Measurements from ENCODE around the gene TTC28. TPM values are rescaled to one million over a fixed set of nuclear protein-coding genes. Genes with fewer than 3 reads are reported as not detected.

The TTC28 gene
- total RNA-seq, 1 experiment from 2014 or later = 0.12 TPM

GRCh38 chr22:28244757-28245156, 434.9 kb downstream of the TTC28 start:
- Histone ChIP-seq H3K79me2 (ENCODE audit: insufficient read depth, low read length) (no peaks in the 10 kb centered on the region), H3K9me2 (ENCODE audit: insufficient read depth) (no peaks in the 10 kb centered on the region), H3K4me1 (ENCODE audit: control insufficient read depth in 1 of 2, insufficient read depth in 2 of 2, low read length in 2 of 2) (no peaks in the 10 kb centered on the region), H3K4me3 (replicated peaks in 1 of 2; ENCODE audit: low read depth in 1 of 2, low read length in 2 of 2) (no peak overlapping the region), H3K9me3 (ENCODE audit: control insufficient read depth in 1 of 2, insufficient read depth in 1 of 2, low read depth in 1 of 2, low read length in 2 of 2) (no peaks in the 10 kb centered on the region), H2AFZ (ENCODE audit: low read depth, low read length, poor library complexity, severe bottlenecking) (no peak overlapping the region), H3K36me3 (ENCODE audit: control insufficient read depth in 1 of 2, insufficient read depth in 2 of 2, low read length in 2 of 2) (no peaks in the 10 kb centered on the region), H4K20me1 (ENCODE audit: insufficient read depth) (no peaks in the 10 kb centered on the region), H3K4me2 (ENCODE audit: low read length) (no peak overlapping the region), H3K27ac (ENCODE audit: low read depth, low read length) (no peak overlapping the region), H3K9ac (ENCODE audit: low read length) (no peak overlapping the region), H3K27me3 (ENCODE audit: insufficient read depth, low read length) (peaks cover 80% of the 10 kb centered on the region)
- POLR2A ChIA-PET = no interaction called here
- no TSS peak for BruUV-seq (replicated peaks)
- DNase-seq (ENCODE audit: low read depth, low spot score) = no peak
- RAD21 ChIA-PET (ENCODE audit: low non-redundant PET in 1 of 2, low total read pairs in 2 of 2, uncharacterized antibody in 2 of 2, unreplicated experiment in 2 of 2) = no interaction called here
- intact Hi-C loops (cut with micrococcal nuclease) = no loop called here
- ATAC-seq = no peak
- CTCF ChIA-PET = interaction anchor here (1.6 kb wide), 1 partner anchor 9 kb away, joined by 9 read pairs; no protein-coding TSS in a partner anchor
- TF ChIP-seq CTCF (IDR thresholded peaks at IDR 0.05 in 2 of 3, conservative IDR thresholded peaks at IDR 0.05 in 1 of 3; ENCODE audit: borderline replicate concordance in 1 of 3, insufficient read depth in 1 of 3, low read depth in 2 of 3, low read length in 2 of 3) (no peak), RAD21 (IDR thresholded peaks at IDR 0.05; ENCODE audit: low read depth) (no peak), FOSL1 (IDR thresholded peaks at IDR 0.05; ENCODE audit: low read depth) (no peak), EGR1 (IDR thresholded peaks at IDR 0.05; ENCODE audit: low read depth) (no peak), CBX3 (IDR thresholded peaks at IDR 0.05; ENCODE audit: low read depth) (no peak), YY1 (IDR thresholded peaks at IDR 0.05; ENCODE audit: extremely low read depth, insufficient replicate concordance, low read depth, low read length) (no peak), SP1 (IDR thresholded peaks at IDR 0.05; ENCODE audit: low read depth) (no peak)

DNA sequence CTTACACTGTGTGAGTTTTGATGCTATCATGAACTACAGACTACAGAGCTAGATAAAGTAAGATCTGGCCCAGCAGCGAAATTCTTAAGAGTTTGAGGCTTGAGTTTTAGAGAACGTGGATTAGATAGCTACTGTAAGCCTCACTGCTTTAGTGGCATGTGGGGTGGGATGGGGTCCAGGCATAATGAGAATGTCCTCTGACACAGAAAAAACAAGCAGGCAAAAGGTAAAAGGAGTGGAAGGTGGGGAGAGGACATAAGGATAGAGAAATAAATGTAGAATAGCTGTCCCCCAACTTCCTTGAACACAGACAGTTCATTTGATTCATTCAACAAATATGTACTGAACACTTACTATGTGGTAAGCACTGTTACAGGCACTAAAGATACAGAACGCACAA, 436.1 kb downstream of the TTC28 start:
- Histone ChIP-seq H3K9me3 (ENCODE audit: control insufficient read depth in 1 of 2, insufficient read depth in 1 of 2, low read depth in 1 of 2, low read length in 2 of 2) (no peaks in the 10 kb centered on the region), H2AFZ (ENCODE audit: low read depth, low read length, poor library complexity, severe bottlenecking) (no peak overlapping the region), H4K20me1 (ENCODE audit: insufficient read depth) (no peaks in the 10 kb centered on the region), H3K9me2 (ENCODE audit: insufficient read depth) (no peaks in the 10 kb centered on the region), H3K79me2 (ENCODE audit: insufficient read depth, low read length) (no peaks in the 10 kb centered on the region), H3K4me3 (replicated peaks in 1 of 2; ENCODE audit: low read depth in 1 of 2, low read length in 2 of 2) (no peak overlapping the region), H3K36me3 (ENCODE audit: control insufficient read depth in 1 of 2, insufficient read depth in 2 of 2, low read length in 2 of 2) (no peaks in the 10 kb centered on the region), H3K4me1 (ENCODE audit: control insufficient read depth in 1 of 2, insufficient read depth in 2 of 2, low read length in 2 of 2) (no peaks in the 10 kb centered on the region), H3K4me2 (ENCODE audit: low read length) (no peak overlapping the region), H3K9ac (ENCODE audit: low read length) (no peak overlapping the region), H3K27me3 (ENCODE audit: insufficient read depth, low read length) (peaks cover 85% of the 10 kb centered on the region), H3K27ac (ENCODE audit: low read depth, low read length) (no peak overlapping the region)
- no peak for ATAC-seq
- no peak for DNase-seq (ENCODE audit: low read depth, low spot score)
- ChIA-PET CTCF (no interaction called here), POLR2A (no interaction called here), RAD21 (ENCODE audit: low non-redundant PET in 1 of 2, low total read pairs in 2 of 2, uncharacterized antibody in 2 of 2, unreplicated experiment in 2 of 2) (no interaction called here)
- intact Hi-C loops (cut with micrococcal nuclease) = no loop called here
- TF ChIP-seq MAX (IDR thresholded peaks at IDR 0.05) = no peak
- TF ChIP-seq POLR2AphosphoS5 (IDR thresholded peaks at IDR 0.05; ENCODE audit: low read depth, low read length) = no peak
- no peak for TF ChIP-seq CBX3 (IDR thresholded peaks at IDR 0.05; ENCODE audit: low read depth)
- no peak for TF ChIP-seq SRF (IDR thresholded peaks at IDR 0.05; ENCODE audit: low read depth)
- TF ChIP-seq SP1 (IDR thresholded peaks at IDR 0.05; ENCODE audit: low read depth) = no peak
- no peak for TF ChIP-seq CEBPB (IDR thresholded peaks at IDR 0.05; ENCODE audit: low read depth)
- no peak for TF ChIP-seq CTCF (IDR thresholded peaks at IDR 0.05 in 2 of 3, conservative IDR thresholded peaks at IDR 0.05 in 1 of 3; ENCODE audit: borderline replicate concordance in 1 of 3, insufficient read depth in 1 of 3, low read depth in 2 of 3, low read length in 2 of 3)
- no peak for TF ChIP-seq YY1 (IDR thresholded peaks at IDR 0.05; ENCODE audit: extremely low read depth, insufficient replicate concordance, low read depth, low read length)
- no peak for TF ChIP-seq EZH2phosphoT487 (IDR thresholded peaks at IDR 0.05; ENCODE audit: borderline replicate concordance)
- no peak for TF ChIP-seq JUND (IDR thresholded peaks at IDR 0.05)
- TF ChIP-seq POLR2A (IDR thresholded peaks at IDR 0.05; ENCODE audit: borderline replicate concordance, extremely low read depth, insufficient read depth, insufficient read length) = no peak
- no TSS peak for BruUV-seq (replicated peaks)
